Thyroid gland (tissue), 4 donors: ENCODE results near the gene PAM. TPM values are rescaled to one million over a fixed set of nuclear protein-coding genes. Genes with fewer than 3 reads are reported as not detected.

ENCODE experiments used
- DNase-seq, 2 donors: peaks; one replicate each; pipeline ENCODE4 v3.0.0-alpha.2; 2019
- H3K27ac ChIP-seq, 3 donors: fragments of 200-600 bp; sonication (generic); 1 replicate in 2 of 3; 2 replicates in 1 of 3; pipeline ENCODE4 v1.5.1; 2016 to 2019; ENCODE audit warnings: mild to moderate bottlenecking in 1 of 3, moderate library complexity in 1 of 3
- H3K27me3 ChIP-seq: fragments of 200-600 bp; sonication (generic); one replicate; pipeline ENCODE4 v1.5.1; 2019
- H3K36me3 ChIP-seq, 2 donors: fragments of 200-600 bp; sonication (generic); one replicate each; pipeline ENCODE4 v1.5.1; 2016 to 2019
- H3K4me1 ChIP-seq, 2 donors: fragments of 200-600 bp; sonication (generic); one replicate each; pipeline ENCODE4 v1.5.1; 2017 to 2019
- H3K4me3 ChIP-seq, 3 donors: fragments of 200-600 bp; sonication (generic); replicated peaks in 1 of 3; 1 replicate in 2 of 3; 2 replicates in 1 of 3; pipeline ENCODE4 v1.5.1; 2016; ENCODE audit warnings: mild to moderate bottlenecking in 1 of 3
- H3K9me3 ChIP-seq: fragments of 200-600 bp; sonication (generic); one replicate; pipeline ENCODE4 v1.5.1; 2017
- POLR2A ChIP-seq, 2 donors: fragments of 450-650 bp; IDR thresholded peaks; one replicate each; pipeline ENCODE4 v1.6.1; 2017; ENCODE audit warnings: antibody characterized with exemption in 2 of 2, mild to moderate bottlenecking in 2 of 2, moderate library complexity in 1 of 2
- WGBS, 2 donors: methylation state at CpG; one replicate each; pipeline ENCODE4 v1.1.5; 2017; 5-methylcytosine and 5-hydroxymethylcytosine counted together
- intact Hi-C: fragments of 100-400 bp; cut with DNase I; formaldehyde crosslinking; loops from one replicate; pipeline ENCODE4 v1.15.1; 2023
- total RNA-seq, 4 donors: library from RNA; depleted of rRNA; stranded (reverse); fragments of >200 nt; gene quantifications; one replicate each; pipeline ENCODE4 v1.2.3, GENCODE V29; 2016
- TF ChIP-seq, protein P1 (sequence below), 6 experiments: fragments of 200-600 bp in 3 of 6; fragments of 450-650 bp in 3 of 6; sonication (generic) in 3 of 6; IDR thresholded peaks; one replicate each; pipeline ENCODE4 v1.5.1; 2016 to 2019; ENCODE audit warnings: antibody characterized with exemption in 6 of 6, mild to moderate bottlenecking in 2 of 6, inconsistent platforms in 1 of 6, moderate library complexity in 1 of 6

Gene PAM
- total RNA-seq, 4 donors from 2014 or later: 175 to 250 (median 202) TPM

- no peak for DNase-seq
- WGBS, 2 donors: 52 to 53% methylated on average over 3 of the region's 3 CpGs
- peaks cover 6 to 7% of the 10 kb centered on the region in 2 donors for H3K4me1 ChIP-seq
- no peak overlapping the region for H3K27ac ChIP-seq
- no peak for TF ChIP-seq POLR2A (IDR thresholded peaks at IDR 0.05)
- TF ChIP-seq, protein P1, sequence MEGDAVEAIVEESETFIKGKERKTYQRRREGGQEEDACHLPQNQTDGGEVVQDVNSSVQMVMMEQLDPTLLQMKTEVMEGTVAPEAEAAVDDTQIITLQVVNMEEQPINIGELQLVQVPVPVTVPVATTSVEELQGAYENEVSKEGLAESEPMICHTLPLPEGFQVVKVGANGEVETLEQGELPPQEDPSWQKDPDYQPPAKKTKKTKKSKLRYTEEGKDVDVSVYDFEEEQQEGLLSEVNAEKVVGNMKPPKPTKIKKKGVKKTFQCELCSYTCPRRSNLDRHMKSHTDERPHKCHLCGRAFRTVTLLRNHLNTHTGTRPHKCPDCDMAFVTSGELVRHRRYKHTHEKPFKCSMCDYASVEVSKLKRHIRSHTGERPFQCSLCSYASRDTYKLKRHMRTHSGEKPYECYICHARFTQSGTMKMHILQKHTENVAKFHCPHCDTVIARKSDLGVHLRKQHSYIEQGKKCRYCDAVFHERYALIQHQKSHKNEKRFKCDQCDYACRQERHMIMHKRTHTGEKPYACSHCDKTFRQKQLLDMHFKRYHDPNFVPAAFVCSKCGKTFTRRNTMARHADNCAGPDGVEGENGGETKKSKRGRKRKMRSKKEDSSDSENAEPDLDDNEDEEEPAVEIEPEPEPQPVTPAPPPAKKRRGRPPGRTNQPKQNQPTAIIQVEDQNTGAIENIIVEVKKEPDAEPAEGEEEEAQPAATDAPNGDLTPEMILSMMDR (IDR thresholded peaks at IDR 0.05): no peak
- intact Hi-C loops: no loop called here
- H3K4me3 ChIP-seq: no peak overlapping the region
- H3K9me3 ChIP-seq: no peaks in the 10 kb centered on the region
- no peaks in the 10 kb centered on the region for H3K36me3 ChIP-seq
- H3K27me3 ChIP-seq: no peaks in the 10 kb centered on the region
Measured at GRCh38 chr5:102815540-102816332, 60.6 kb downstream of the PAM start.

- intact Hi-C loops: no loop called here
- WGBS, 2 donors: 86 to 93% methylated on average over 1 of the region's 1 CpG
- Histone ChIP-seq H3K36me3 (no peaks in the 10 kb centered on the region), H3K4me3 (no peak overlapping the region), H3K4me1 (peaks cover 6 to 7% of the 10 kb centered on the region in 2 donors), H3K9me3 (no peaks in the 10 kb centered on the region), H3K27ac (no peak overlapping the region), H3K27me3 (no peaks in the 10 kb centered on the region)
- TF ChIP-seq, protein P1 (IDR thresholded peaks at IDR 0.05): no peak
- no peak for TF ChIP-seq POLR2A (IDR thresholded peaks at IDR 0.05)
- no peak for DNase-seq
Measured at GRCh38 chr5:102818345-102818744, 63.2 kb downstream of the PAM start.

DNA sequence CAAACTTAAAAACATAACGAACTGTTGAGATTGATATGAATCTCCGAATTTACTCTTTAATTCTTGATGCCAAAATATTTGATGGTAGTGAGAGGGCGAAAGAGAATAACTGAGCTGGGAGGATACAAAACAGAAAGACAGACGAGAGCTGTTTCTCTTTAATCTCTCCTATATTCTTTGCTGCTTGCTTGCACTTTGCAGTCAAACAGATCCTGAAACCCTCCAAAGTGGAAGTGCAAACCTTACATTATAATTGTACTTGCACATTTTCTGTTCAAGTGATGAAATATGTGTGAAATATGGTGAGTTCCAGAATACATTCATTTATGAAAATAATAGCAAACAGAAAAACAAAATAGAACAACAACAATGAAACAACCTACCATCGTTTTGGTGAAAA, 63.8 kb downstream of the PAM start:
- Histone ChIP-seq H3K27ac (no peak overlapping the region), H3K9me3 (no peaks in the 10 kb centered on the region), H3K36me3 (no peaks in the 10 kb centered on the region), H3K27me3 (no peaks in the 10 kb centered on the region), H3K4me1 (peaks cover 6 to 7% of the 10 kb centered on the region in 2 donors), H3K4me3 (no peak overlapping the region)
- TF ChIP-seq, protein P1 (IDR thresholded peaks at IDR 0.05): no peak
- TF ChIP-seq POLR2A (IDR thresholded peaks at IDR 0.05): no peak
- no peak for DNase-seq
- intact Hi-C loops: no loop called here
- 93 to 96% methylated on average over 5 of the region's 5 CpGs for WGBS, 2 donors

GRCh38 chr5:102819634-102820033, 64.5 kb downstream of the PAM start:
- H3K27me3 ChIP-seq: no peaks in the 10 kb centered on the region
- peaks cover 6 to 7% of the 10 kb centered on the region in 2 donors for H3K4me1 ChIP-seq
- WGBS, 2 donors: 83 to 91% methylated on average over 5 of the region's 5 CpGs
- no peaks in the 10 kb centered on the region for H3K9me3 ChIP-seq
- no peak for TF ChIP-seq POLR2A (IDR thresholded peaks at IDR 0.05)
- TF ChIP-seq, protein P1 (IDR thresholded peaks at IDR 0.05): no peak
- intact Hi-C loops: no loop called here
- H3K4me3 ChIP-seq: no peak overlapping the region
- H3K27ac ChIP-seq: no peak overlapping the region
- H3K36me3 ChIP-seq: no peaks in the 10 kb centered on the region
- no peak for DNase-seq

DNA sequence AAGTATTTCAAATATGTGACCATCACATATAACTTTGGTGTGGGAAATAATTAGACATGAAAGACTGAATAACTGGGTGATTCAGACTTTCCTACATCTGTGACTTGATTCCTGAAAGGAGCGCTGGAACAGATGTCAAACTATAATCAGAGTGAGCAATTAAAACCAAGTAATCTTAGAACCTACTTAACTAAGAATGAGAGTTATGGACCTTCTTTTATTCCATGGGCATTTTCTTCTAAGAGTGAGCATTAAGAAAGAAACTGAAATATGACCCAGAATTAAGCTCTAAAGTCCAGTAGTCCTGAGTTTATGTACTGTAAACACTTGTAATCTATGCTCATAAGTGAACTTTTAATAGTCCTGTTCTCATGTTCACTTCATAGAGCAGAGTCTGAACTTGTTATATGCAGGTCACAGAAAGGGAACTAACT, 68.4 kb downstream of the PAM start:
- TF ChIP-seq POLR2A (IDR thresholded peaks at IDR 0.05): no peak
- TF ChIP-seq, protein P1 (IDR thresholded peaks at IDR 0.05): no peak
- no peaks in the 10 kb centered on the region for H3K4me1 ChIP-seq
- H3K4me3 ChIP-seq: no peak overlapping the region
- no peak overlapping the region for H3K27ac ChIP-seq
- H3K27me3 ChIP-seq: no peaks in the 10 kb centered on the region
- H3K9me3 ChIP-seq: no peaks in the 10 kb centered on the region
- DNase-seq: no peak
- no peaks in the 10 kb centered on the region for H3K36me3 ChIP-seq
- WGBS, 2 donors: 79 to 98% methylated on average over 1 of the region's 1 CpG
- intact Hi-C loops: no loop called here
